A549 treated with GW870086 at 1 μM for 4 hours (cell line): ENCODE results near the gene PIK3CA. TPM values are rescaled to one million over a fixed set of nuclear protein-coding genes. Genes with fewer than 3 reads are reported as not detected.

Experiments used
- total RNA-seq: library from RNA; stranded (reverse); fragments of 200-300 nt; extraction: Qiagen RNA extraction; gene quantifications from 5 replicates; pipeline ENCODE4 v1.2.3, GENCODE V29; 2022; ENCODE audit warnings: low read depth

Gene PIK3CA
- 4.5 to 7.1 TPM (median 6.5 TPM) in 5 replicates for total RNA-seq

DNA sequence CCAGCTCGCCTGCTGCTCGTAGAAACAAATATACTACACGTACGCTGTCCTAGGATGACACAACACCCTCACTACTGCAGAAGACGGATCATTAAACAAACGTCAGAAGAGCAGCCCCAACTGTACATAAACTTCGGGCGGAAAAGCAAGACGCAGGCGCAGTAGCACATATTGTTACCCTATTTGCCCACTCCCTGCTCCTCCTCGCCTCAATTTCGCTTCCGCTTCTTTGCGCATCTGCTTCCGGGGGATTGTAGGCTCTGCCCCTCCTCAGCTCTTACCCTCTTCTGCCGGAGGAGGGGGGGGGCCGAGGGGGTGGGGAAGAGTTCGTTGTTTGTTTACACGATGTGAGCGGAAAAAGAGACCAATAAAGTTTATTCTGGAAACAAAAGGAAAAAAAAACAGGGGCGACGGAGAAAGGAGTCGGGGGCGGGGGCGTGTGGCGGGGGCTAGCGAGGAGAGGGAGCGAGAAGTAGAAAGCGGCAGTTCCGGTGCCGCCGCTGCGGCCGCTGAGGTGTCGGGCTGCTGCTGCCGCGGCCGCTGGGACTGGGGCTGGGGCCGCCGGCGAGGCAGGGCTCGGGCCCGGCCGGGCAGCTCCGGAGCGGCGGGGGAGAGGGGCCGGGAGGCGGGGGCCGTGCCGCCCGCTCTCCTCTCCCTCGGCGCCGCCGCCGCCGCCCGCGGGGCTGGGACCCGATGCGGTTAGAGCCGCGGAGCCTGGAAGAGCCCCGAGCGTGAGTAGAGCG, at the start of gene PIK3CA:
PIK3CA (plus strand) TSS at position 485 of the 743 bp plus-strand sequence. CDS start 50,469 bp downstream, outside the sequence.

DNA sequence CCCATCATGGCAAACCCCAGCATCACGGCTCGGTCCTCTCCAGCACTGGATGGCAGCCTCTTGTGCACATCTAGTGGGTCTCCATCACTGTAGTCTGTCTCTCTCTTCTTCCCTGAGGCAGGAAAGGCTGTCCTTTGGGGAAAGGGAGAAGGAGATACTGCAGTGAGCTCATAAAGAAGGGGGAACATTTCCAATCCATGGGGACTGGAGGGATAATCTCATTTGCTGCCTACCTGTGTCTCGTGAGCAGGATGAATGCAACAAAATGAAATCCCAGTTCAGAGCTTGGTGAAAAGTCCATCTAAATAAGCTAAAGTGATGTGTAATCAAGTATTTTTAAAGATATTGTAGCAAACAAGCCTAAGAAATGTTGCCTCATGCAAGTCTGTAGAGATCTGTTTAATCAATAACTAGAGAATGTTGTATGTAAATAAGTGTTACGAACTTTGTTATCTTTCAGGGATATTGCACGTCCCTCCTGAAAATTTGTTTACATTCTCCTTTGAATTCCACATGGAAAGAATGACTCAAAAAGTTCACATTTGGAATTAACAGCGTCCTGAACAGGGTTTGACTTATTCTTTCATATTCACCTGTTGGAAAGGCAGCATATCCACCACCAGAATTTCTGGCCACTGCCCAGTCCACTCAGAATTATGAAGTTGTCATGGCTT, 102.8 kb downstream of the PIK3CA start, which contains the start of gene KCNMB3:
KCNMB3 (minus strand) TSS at position 312 of the 674 bp plus-strand sequence; CDS start at position 188, 124 bp downstream.

Other genes with a start within 250 kb of the PIK3CA start
- gene ZMAT3, start 76.5 kb upstream of the PIK3CA start, total RNA-seq = 4.8 to 8.0 TPM (median 6.5 TPM) in 5 replicates
- gene KCNMB3, start 102.8 kb downstream of the PIK3CA start, total RNA-seq = 0.95 to 1.5 TPM (median 1.1 TPM) in 5 replicates
- gene ZNF639, start 174.7 kb downstream of the PIK3CA start, total RNA-seq = 18.2 to 23.6 TPM (median 21.6 TPM) in 5 replicates
- gene MFN1, start 199.4 kb downstream of the PIK3CA start, total RNA-seq = 15.3 to 21.0 TPM (median 20.4 TPM) in 5 replicates